NK-92 treated with Interleukin-12 subunit alpha and Interleukin-12 subunit beta, amount 100 ng/mL, for 24 hours (cell line): ENCODE measurements around the gene CNPY1.
"Not testable (repeated sequence)": the region's sequence is repeated elsewhere in the genome, so short reads cannot be mapped to it uniquely, and the experiment has no call there.

Experiments used
- DNase-seq: peaks from one replicate; lab custom pipeline; 2025; lab: John Stamatoyannopoulos, UW

CNPY1 gene

GRCh38 chr7:155578016-155578415, 31.7 kb upstream of the CNPY1 start:
- DNase-seq = no peak

- no peak for DNase-seq
Observed at GRCh38 chr7:155577509-155577905, 31.1 kb upstream of the CNPY1 start.

- DNase-seq = no peak
Observed at GRCh38 chr7:155576900-155577508, 30.6 kb upstream of the CNPY1 start.

GRCh38 chr7:155576416-155576815, 30.1 kb upstream of the CNPY1 start:
- no peak for DNase-seq

GRCh38 chr7:155574556-155575290, 28.4 kb upstream of the CNPY1 start:
- no peak for DNase-seq

GRCh38 chr7:155571581-155572345, 25.4 kb upstream of the CNPY1 start:
- DNase-seq = no peak

GRCh38 chr7:155570991-155571390, 24.6 kb upstream of the CNPY1 start:
- no peak for DNase-seq

- DNase-seq = no peak
Observed at GRCh38 chr7:155570171-155570958, 24.0 kb upstream of the CNPY1 start.

- no peak for DNase-seq
Observed at GRCh38 chr7:155569681-155570080, 23.3 kb upstream of the CNPY1 start.

- DNase-seq = no peak
Observed at GRCh38 chr7:155568842-155569494, 22.6 kb upstream of the CNPY1 start.

GRCh38 chr7:155568333-155568660, 21.9 kb upstream of the CNPY1 start:
- no peak for DNase-seq

- no peak for DNase-seq
Observed at GRCh38 chr7:155567646-155568332, 21.4 kb upstream of the CNPY1 start.

GRCh38 chr7:155566011-155566836, 19.9 kb upstream of the CNPY1 start:
- no peak for DNase-seq

- no peak for DNase-seq
Observed at GRCh38 chr7:155565596-155565995, 19.2 kb upstream of the CNPY1 start.

GRCh38 chr7:155562976-155563375, 16.6 kb upstream of the CNPY1 start:
- not testable (repeated sequence) for DNase-seq

GRCh38 chr7:155562106-155562505, 15.7 kb upstream of the CNPY1 start:
- DNase-seq = no peak

- DNase-seq = no peak
Observed at GRCh38 chr7:155560982-155561686, 14.8 kb upstream of the CNPY1 start.

- no peak for DNase-seq
Observed at GRCh38 chr7:155560196-155560885, 14.0 kb upstream of the CNPY1 start.

GRCh38 chr7:155559519-155560108, 13.3 kb upstream of the CNPY1 start:
- no peak for DNase-seq
